Body of pancreas (tissue), 4 donors: ENCODE data around the gene SLC25A4. TPM values are rescaled to one million over a fixed set of nuclear protein-coding genes. Genes with fewer than 3 reads are reported as not detected.
A peak's percentile ranks its signal among the peaks of the same experiment; 100 is the strongest.
"Not testable (repeated sequence)": the region's sequence is repeated elsewhere in the genome, so short reads cannot be mapped to it uniquely, and the experiment has no call there.

Experiments
- ATAC-seq: fragments of 150-250 bp; one replicate; pipeline ENCODE4 v1.9.1; 2016
- DNase-seq, 4 donors: peaks; one replicate each; pipeline ENCODE4 v3.0.0-alpha.2; 2019
- H3K27ac ChIP-seq, 4 donors: fragments of 200-600 bp; sonication (generic); 1 replicate in 3 of 4; 2 replicates in 1 of 4; pipeline versions ENCODE4 v1.5.1 to v1.6.1; 2016 to 2019; ENCODE audit warnings: mild to moderate bottlenecking in 1 of 4, mixed read lengths in 1 of 4, moderate library complexity in 1 of 4
- H3K27me3 ChIP-seq, 2 donors: fragments of 200-600 bp; sonication (generic); one replicate each; pipeline ENCODE4 v1.6.0; 2016; ENCODE audit warnings: mild to moderate bottlenecking in 1 of 2
- H3K36me3 ChIP-seq, 2 donors: fragments of 200-600 bp; sonication (generic); replicated peaks in 1 of 2; 2 replicates each; pipeline ENCODE4 v1.5.1; 2016; ENCODE audit warnings: low read depth in 2 of 2; ENCODE audit not compliant: insufficient read depth in 1 of 2
- H3K4me1 ChIP-seq: fragments of 200-600 bp; sonication (generic); one replicate; pipeline ENCODE4 v1.6.0; 2016
- H3K4me3 ChIP-seq, 2 donors: fragments of 200-600 bp; sonication (generic); 1 replicate in 1 of 2; 2 replicates in 1 of 2; pipeline ENCODE4 v1.5.1; 2016 to 2019
- H3K9me3 ChIP-seq, 3 donors: fragments of 200-600 bp; sonication (generic); 1 replicate in 2 of 3; 2 replicates in 1 of 3; pipeline ENCODE4 v1.5.1; 2016
- CTCF ChIP-seq, 7 experiments: fragments of 450-650 bp in 4 of 7; fragments of 200-600 bp in 3 of 7; sonication (generic) in 3 of 7; IDR thresholded peaks; one replicate each; pipeline ENCODE4 v1.5.1; 2016 to 2019; ENCODE audit warnings: antibody characterized with exemption in 7 of 7
- POLR2A ChIP-seq, 3 donors: fragments of 450-650 bp; IDR thresholded peaks; one replicate each; pipeline ENCODE4 v1.6.1; 2016; ENCODE audit warnings: antibody characterized with exemption in 3 of 3, mild to moderate bottlenecking in 2 of 3
- WGBS, 2 donors: methylation state at CpG; one replicate each; pipeline ENCODE4 v1.1.5; 2017; 5-methylcytosine and 5-hydroxymethylcytosine counted together
- intact Hi-C: fragments of 100-400 bp; cut with DNase I; formaldehyde crosslinking; loops from one replicate; pipeline ENCODE4 v1.15.1; 2023
- total RNA-seq, 2 donors: library from RNA; depleted of rRNA; stranded (reverse); fragments of >200 nt; gene quantifications; one replicate each; pipeline ENCODE4 v1.1.0, GENCODE V29; 2016

SLC25A4 gene
- total RNA-seq, 2 donors from 2014 or later = 11.7 to 21.8 TPM

GRCh38 chr4:185106353-185106752 is 36.7 kb upstream of the SLC25A4 start:
- TF ChIP-seq CTCF (IDR thresholded peaks at IDR 0.05) (no peak), POLR2A (IDR thresholded peaks at IDR 0.05) (no peak)
- H3K27ac ChIP-seq = no peak overlapping the region
- peaks cover 45% of the 10 kb centered on the region for H3K4me1 ChIP-seq
- H3K4me3 ChIP-seq = no peak overlapping the region
- no peaks in the 10 kb centered on the region for H3K36me3 ChIP-seq
- WGBS, 2 donors = 84 to 91% methylated on average over 3 of the region's 3 CpGs
- DNase-seq (no peak), ATAC-seq (no peak)
- intact Hi-C loops = no loop called here
- no peaks in the 10 kb centered on the region for H3K27me3 ChIP-seq
- no peaks in the 10 kb centered on the region for H3K9me3 ChIP-seq

- H3K27me3 ChIP-seq, DNase-seq, H3K36me3 ChIP-seq, H3K9me3 ChIP-seq, H3K4me3 ChIP-seq, intact Hi-C loops, ATAC-seq: not testable (repeated sequence)
- 87 to 90% methylated on average over 6 of the region's 6 CpGs for WGBS, 2 donors
- Histone ChIP-seq H3K27ac (peak overlapping the region; percentile 7 to 77 (median 74)), H3K4me1 (peaks cover 55% of the 10 kb centered on the region)
These were observed 35.5 kb upstream of the SLC25A4 start for GRCh38 chr4:185107574-185107973.

GRCh38 chr4:185108185-185108584 is 34.9 kb upstream of the SLC25A4 start:
- H3K4me1 ChIP-seq = peaks cover 61% of the 10 kb centered on the region
- H3K36me3 ChIP-seq = no peaks in the 10 kb centered on the region
- 7 to 18% methylated on average over 2 of the region's 2 CpGs for WGBS, 2 donors
- peak overlapping the region; percentile 7 to 77 (median 74) for H3K27ac ChIP-seq
- ATAC-seq (no peak), DNase-seq (peak in 1 of 4 donors; percentile 22)
- H3K4me3 ChIP-seq = no peak overlapping the region
- H3K27me3 ChIP-seq = no peaks in the 10 kb centered on the region
- TF ChIP-seq CTCF (IDR thresholded peaks at IDR 0.05) = no peak
- intact Hi-C loops = no loop called here
- H3K9me3 ChIP-seq = no peaks in the 10 kb centered on the region

GRCh38 chr4:185108669-185109068 is 34.4 kb upstream of the SLC25A4 start:
- peak; percentile 43 to 64 (median 53) for DNase-seq
- no peaks in the 10 kb centered on the region for H3K9me3 ChIP-seq

GRCh38 chr4:185109736-185110135 is 33.3 kb upstream of the SLC25A4 start:
- ATAC-seq (no peak), DNase-seq (no peak)
- H3K9me3 ChIP-seq = no peaks in the 10 kb centered on the region
- TF ChIP-seq CTCF (IDR thresholded peaks at IDR 0.05) (no peak), POLR2A (IDR thresholded peaks at IDR 0.05) (no peak)
- no peak overlapping the region for H3K4me3 ChIP-seq
- peak overlapping the region; percentile 13 to 77 (median 74) for H3K27ac ChIP-seq
- intact Hi-C loops = no loop called here
- H3K27me3 ChIP-seq = no peaks in the 10 kb centered on the region
- no peaks in the 10 kb centered on the region for H3K36me3 ChIP-seq
- H3K4me1 ChIP-seq = peaks cover 58% of the 10 kb centered on the region

More at GRCh38 chr4:185108669-185109068, 34.4 kb upstream of the SLC25A4 start:
- ATAC-seq = peak; percentile 72
- Histone ChIP-seq H3K27me3 (no peaks in the 10 kb centered on the region), H3K27ac (peak overlapping the region; percentile 54 to 77 (median 74)), H3K36me3 (no peaks in the 10 kb centered on the region), H3K4me3 (no peak overlapping the region), H3K4me1 (peaks cover 61% of the 10 kb centered on the region)
- WGBS, 2 donors = 21 to 24% methylated on average over 4 of the region's 4 CpGs
- intact Hi-C loops = no loop called here
- no peak for TF ChIP-seq POLR2A (IDR thresholded peaks at IDR 0.05)
- no peak for TF ChIP-seq CTCF (IDR thresholded peaks at IDR 0.05)
